HG02884 (cell line): ENCODE data around the gene GALNT2.
A peak's percentile ranks its signal among the peaks of the same experiment; 100 is the strongest.

Source experiments
- ATAC-seq: cut with Tn5 transposase; IDR thresholded peaks from one replicate; pipeline ENCODE4 v1.9.1; 2021; ENCODE audit warnings: mild to moderate bottlenecking, moderate library complexity; ENCODE audit not compliant: unreplicated experiment

GALNT2 gene

DNA sequence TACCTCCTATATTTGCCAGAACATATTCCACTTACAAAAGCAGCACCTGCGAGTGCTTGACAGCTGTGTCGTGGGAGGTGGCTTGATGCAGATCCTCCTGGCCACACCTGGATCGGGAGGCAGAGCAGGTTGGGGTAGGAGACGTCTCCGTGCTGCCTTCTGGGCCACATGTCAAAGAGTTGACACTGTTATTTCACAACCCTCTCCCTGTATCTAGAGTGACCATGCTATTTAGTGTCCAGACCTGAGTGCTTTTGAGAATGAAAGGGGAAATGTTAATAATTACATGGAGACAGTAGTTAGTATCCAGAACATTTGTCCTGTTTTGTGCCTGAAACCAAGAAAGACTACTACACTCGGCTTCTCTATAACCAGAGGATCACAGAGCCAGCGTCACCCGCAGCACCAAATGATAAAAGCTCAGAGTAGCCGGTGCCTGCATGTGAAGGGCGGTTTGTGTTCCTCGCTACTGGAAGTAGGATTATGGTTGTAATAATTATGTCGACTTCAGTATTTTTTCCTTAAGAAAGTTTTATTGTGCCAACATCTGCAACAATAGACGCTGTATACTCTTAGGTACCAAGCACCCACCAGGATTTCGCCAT, 77.1 kb downstream of the GALNT2 start:
- no peak for ATAC-seq

DNA sequence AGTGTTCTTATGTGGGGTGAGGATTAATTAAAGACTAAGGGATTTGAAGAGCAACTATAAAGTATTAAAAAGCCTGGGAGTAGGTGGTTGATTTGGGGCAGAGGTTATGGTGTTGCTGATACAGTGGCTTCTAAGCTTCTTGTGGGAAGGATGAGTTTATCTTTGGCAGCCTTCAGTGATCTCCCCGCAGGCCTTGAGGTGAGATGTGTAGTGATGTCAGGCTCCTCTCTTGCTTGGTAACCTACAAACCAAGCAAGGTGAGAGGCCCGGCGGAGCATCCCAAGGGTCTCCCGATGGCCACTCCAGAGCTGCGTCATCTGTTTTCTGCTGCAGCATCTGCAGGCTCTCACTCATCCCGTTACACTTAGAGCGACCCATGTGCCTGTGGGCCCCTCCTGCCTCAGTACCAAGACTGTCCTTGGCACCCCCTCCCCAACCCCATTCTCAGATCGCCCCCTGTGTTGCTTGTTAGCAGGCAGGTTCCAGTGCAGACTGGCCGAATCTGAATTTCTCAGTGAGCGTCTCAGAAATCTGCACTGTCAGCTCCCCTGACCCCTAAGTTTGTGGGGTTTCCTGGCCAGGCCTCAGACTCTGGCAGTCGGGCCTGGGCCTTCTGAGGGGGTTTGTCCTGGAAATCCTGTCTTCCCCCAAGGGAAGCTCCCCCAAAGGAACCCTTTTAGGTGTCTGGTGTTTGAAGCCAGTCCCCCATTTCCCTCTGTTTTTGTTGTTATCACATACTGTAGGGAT, 77.9 kb downstream of the GALNT2 start:
- ATAC-seq: no peak

DNA sequence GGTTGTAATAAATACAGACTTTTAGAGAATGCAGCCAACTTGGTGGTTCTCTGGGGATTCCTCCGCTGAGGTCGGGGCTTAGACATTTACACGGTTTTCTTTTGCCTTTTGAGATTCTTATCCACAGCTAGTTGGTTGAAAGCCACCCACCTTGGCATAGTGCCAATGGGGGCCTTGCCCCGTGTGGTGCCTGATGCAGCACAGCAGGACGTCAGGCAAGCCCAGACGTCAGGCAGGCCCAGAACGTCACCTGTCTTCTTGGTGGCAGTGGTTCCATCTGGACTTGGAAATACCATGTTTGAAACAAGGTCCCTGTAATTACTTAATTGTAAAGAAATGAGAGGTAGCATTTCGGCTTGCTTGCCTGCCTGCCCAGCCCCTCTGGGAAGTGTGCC, 78.5 kb downstream of the GALNT2 start:
- ATAC-seq: no peak

DNA sequence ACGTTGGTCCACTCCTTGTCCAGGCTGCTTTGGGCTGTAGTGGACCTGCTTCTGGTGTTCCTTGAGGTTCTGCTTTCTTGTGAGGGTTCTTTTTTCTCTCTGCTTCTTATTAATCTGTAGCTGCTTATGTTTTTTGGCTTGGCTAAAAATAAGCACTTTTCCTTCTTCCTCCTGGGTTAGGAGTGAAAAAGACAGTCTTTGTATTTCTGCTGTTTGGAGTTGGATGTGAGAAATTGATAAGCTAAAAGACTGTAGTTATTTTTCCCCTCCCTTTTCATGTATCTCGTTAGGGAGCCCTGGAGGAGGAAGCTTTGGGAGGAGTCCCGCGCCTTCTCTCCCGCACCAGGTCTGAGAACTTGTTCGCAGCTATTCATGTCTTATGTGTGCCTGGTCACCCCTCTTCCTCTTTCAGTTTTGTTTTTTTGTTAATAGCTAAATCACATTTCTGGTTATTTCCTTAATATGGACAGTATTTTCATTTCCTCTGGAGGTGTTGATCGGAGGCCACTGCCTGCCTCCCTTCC, 79.0 kb downstream of the GALNT2 start:
- no peak for ATAC-seq

DNA sequence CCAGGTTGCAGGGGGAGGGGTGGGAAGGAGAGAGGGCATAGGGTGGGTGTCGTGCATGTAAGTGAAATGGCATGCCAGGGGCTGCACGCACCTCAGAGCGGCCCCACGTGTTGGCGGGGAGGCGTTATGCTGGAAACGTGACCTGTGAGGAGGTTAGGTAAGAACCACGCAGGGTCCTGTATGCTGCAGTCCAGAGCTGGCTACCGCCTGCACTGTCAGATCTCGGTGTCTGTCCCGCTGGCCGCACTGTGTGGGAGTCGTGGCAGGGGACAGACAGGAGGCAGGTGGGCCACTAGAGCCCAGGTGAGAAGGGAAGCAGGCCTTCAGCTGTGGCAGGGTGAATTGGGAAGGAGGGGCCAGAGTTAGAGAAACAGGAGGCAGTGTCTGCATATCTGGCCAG, 79.7 kb downstream of the GALNT2 start:
- no peak for ATAC-seq

DNA sequence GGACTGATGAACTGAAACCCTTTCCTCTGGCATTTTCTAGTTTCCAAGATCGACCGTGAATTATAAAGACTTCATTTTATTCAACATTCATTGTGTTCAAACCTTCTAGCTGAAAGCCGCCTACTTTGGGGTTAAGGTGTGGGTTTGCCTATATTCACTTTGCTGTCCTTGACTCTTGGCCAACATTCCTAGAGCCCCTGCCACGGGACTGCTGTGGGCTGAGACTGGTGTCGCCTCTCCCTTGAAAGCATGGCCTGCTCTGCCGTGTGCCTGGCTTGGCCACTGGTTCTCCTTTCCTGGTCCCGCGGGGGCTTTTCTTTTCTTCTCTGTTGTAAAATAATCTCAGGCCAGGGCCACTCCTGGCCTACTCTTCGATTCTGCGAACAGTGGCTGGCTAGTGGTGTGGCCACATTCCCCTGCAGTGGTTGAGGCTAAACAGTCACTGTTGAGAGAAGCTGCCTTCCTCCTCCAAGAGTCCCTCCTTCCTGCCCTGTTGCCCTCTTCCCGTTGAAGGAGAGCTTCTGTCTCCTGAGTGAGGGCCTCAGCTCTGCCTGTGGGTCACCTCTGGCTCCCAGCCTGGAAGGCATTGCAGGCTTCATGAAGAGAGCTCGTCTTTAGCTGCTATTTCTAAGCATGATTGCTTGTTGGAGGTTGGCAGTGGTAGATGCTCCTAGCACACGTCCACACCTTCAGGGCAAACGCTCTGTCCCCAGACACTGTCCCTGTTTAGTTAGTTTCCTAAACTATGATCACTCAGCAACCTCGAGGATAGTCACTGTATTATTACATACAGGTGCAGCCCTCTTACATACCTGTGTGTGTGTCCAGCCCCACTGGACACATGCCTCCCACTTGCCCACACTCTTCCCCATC, 80.5 kb downstream of the GALNT2 start:
- ATAC-seq: no peak

DNA sequence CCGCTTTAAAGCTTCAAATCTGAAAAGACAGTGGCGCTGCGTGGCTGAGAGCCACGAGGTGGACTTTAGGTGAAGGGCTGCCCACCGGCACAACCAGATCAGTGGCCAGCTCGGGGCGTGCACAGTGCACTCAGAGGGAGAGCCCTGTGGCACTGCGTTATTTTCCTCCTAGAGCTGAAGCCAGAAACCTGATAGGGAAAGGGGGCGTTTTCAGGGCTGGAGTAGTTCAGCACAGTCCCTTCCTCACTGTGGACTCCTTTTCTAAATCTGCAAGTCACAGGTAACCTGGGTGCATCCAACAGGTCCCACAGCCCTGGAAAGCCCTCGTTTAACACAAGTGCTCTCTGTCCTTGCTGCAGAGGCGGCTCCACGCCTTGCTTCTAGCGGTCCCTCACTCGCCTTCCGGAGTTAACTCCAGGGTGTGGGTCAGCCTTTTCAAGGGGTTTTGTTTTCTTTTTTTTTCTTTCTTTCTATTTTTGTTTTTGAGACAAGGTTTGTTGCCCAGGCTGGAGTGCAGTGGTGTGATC, 81.2 kb downstream of the GALNT2 start:
- ATAC-seq: no peak

DNA sequence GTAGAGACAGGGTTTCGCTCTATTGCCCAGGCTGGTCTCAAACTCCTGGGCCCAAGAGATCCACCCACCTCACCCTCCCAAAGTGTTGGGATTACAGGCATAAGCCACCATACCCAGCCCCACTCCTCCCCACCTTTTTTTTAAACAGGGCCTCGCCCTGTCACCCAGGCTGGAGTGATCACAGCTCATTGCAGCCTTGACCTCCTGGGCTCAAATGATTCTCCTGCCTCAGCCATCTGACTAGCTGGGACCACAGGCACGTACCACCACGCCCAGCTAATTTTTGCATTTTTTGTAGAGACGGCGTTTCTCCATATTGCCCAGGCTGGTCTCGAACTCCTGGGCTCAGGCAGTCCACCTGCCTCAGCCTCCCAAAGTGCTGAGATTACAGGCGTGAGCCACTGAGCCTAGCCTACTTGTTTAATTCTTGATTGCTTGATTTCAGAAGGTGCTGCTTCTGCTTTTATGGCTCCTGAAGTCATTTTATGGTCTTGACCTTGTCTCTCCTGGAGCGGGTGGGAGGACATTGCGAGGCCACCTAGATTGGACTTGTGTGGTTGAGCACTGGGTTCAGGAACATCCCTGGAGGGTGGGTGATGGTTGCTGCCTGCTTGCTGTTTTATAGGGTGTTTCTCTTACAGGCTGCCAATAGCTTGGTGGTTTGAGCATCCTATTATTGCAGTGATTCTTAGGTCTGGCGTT, 81.9 kb downstream of the GALNT2 start:
- ATAC-seq: no peak

DNA sequence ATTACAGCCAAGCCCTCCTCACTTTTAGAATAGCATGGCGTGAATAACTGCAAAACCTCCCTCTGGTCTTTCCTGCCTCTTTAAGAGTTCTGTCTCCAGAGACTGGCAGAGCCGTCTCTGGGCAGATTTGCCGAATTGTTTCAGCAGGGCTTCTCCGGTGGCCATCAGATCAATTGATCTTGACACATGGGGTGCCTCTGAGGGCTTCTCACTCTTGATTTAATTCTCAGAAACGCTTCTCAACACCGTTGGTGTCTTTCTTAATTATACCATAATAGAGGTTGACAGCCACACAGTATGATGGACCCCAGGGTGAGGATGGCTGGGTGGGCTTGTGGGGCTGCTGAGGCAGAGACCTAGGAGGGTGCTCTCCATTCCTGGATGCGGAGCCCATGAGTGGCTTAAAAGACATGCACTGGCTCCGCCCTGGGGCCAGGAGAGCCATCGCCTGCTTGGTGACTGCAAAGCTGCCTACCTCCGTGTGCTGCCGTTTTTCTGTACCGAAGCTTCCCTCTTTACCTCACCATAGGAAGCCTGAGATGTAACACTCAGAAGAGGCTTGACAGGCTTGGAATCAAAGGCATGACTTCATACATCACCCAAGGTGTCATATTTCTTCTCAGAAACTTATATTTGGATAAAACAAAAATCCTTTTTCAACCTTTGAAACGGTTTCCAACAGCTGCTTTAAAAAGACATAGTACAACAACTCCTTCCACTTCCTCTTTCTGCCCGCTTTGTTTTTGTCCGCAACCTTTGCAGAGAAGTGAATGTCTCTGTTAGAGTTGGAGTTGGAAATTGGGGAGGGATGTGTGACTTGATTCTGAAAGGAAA, 82.9 kb downstream of the GALNT2 start:
- peak; percentile 64 for ATAC-seq

DNA sequence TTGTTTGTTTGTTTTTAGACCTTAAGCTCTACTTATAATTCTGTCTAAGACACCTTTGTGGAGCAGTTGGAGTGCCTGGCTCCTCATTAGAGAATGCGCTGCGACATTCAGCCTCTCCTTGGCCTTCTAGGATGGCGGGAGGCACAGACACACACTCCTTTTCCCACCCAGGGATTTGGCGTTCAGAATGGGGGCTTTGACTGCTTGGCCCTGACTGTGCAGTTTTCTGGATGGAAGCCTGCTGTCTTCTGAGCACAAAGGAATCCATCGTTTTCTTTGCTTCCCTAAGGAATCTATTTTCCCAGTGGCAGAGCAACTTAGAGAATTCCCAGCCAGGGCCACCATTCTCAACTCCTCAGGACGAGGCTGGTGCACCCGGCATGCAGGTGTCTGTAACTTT, 83.6 kb downstream of the GALNT2 start:
- ATAC-seq: no peak

DNA sequence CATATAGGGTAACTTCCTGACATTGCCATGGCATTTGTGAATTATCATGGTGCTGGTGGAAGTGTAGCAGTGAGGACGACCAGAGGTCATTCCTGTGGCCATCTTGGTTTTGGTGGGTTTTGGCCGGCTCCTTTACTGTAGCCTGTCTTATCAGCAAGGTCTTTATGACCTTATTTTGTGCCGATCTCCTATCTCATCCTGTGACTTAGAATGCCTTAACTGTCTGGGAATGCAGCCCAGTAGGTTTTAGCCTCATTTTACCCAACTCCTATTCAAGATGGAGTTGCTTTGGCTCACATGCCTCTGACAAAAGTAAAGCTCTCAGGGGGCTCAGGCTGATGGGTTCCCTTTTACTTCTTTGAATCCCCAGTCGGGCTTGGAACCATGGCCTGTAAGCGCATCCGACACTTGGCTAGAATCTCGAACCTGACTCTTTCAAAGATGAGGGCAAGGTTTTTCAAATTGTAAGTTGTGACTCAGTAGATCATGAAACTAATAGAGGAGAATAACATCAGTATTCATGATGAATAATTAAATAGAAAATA, 85.0 kb downstream of the GALNT2 start:
- ATAC-seq: no peak

DNA sequence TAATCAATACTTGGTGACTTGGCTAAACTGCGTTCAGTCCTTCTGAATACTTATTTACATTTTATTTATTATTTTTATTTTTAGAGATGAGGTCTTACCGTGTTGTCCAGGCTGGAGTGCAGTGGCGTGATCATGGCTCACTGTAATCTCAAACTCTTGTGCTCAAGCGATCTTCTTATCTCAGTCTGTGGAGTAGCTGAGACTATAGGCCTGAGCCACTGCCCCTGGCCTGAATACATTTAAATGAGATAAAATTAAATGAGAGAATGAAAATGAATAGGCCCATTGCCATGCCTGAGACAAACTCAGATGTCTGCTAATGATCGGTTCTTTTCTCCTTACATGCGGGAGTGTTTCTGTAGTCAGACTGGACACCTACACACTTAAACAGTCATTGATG, 86.0 kb downstream of the GALNT2 start:
- no peak for ATAC-seq

DNA sequence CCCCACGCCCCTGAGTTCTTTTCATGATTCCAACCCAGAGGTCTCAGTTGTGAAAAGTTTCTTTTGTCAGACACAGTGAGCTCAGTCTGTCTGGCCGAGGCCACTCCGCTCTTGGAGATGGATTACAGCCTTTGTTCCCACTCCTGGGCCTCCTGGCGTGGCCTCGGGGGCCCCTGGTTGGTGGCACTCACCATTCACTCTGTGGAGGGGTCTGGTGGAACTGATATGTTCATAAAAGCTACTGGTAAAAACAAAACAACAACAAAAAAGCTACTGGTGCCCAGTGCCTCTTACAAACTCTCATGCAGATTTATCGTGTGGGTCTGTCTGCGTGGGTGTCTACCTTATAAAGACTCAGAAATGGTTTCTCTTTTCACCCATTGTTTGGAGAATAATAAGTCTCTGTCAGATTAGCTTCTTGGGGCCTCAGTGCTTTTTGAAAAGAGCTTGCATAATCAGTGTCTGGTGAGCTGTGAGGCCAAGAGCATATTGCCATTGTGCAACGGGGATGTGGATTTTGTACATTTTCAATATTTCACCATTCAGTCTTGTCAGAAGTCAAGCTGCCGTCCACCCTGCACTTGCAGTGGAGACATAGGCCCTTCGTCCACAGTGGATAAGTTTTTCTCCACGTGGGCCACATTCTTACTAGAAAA, 86.7 kb downstream of the GALNT2 start:
- no peak for ATAC-seq

DNA sequence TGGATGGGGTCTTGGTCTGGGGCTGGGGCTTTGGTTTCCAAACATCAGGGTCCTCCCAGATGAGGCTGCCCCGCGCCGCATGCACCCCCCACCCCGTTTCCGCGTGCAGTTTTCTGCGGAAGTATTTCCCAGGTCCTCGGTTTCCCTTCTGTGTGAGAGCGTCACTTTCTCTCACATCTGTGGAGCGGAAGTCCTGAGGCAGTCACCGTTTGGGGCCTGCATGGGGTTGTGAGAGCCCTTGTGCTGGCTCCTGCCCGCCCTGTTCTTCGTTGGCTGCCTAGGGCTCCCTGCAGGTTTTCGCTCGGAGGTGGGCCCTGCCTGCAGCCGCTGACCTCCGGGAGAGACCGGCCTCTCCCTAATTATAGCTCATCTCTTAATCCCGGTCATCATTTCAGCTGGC, 88.0 kb downstream of the GALNT2 start:
- no peak for ATAC-seq

DNA sequence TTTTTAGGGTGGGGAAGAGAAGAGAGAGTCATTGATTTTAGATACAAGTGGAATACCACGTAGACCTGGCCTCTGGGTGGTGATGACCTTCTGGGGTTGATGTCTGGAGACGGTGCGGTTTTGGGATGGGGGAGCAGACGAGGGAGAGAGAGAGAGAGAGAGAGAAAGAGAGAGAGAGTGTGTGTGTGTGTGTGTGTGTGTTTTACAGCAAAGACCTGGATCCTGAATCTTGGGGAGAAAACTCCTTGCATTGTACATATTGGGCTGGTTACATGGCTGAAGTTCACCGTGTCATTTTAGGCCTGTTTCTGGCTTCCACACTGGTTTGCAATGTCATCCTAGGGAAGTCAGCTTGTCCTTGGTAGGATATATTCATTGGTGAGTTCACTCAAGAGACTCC, 89.0 kb downstream of the GALNT2 start:
- ATAC-seq: no peak

DNA sequence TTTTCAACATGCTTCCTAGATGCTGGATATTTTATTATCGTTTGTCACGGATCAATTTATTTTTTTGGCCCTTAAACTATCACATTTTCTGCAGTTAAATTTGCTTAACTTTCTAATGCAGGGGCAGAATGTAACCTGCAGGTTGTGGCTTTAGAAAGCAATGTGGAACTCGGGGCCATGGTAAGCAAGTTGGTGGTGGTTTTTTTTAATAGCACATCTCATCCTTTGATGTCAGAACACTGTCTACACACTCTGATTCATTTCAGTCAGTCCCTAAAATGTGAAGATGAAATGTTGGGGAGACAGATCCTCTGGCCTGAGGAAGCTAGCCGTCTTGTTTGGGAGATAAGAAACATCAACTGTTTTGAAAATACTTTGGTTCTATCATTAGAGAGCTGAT, 89.5 kb downstream of the GALNT2 start:
- no peak for ATAC-seq

DNA sequence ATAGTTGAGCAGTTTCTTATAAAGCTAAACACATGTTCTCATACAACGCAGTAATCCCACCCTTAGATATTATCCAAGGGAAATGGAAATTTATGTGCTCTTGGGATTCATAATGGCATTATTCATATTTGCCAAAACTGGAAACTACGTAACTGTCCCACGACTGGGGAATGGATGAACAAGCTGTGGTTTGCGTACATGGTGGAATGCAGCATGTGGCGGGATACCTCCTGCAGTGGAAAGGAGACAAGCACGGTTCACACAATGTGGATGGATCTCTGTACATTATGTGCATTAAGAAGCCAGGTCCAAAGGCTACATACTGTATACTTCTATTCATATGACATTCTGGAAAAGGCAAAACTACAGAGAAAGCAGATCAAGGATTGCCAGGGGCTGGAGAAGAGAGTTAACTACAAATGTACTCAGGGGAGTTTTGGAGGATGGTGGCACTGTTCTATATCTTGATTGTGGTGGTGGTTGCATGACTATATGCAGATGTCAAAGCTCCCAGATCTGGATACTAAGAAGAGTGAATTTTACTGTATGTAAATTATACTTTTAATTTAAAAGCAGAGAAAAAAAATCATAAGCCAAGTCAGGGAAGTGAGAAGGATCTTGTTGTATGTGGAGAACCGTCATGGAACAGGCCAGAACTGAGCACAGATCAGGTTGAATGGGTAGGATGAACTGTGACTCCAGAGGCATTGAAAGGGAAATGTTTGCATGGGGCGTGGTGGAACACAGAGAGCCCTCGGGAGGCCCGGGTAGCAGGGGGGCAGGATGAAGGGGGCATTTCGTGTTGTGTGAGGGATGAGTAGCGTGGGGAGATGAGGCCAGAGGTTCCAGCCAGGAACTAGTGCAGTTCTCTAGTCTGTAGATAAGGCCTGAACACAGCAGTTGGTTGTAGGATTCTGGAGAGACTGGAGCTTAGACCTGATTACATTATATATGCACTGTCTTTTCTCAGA, 90.7 kb downstream of the GALNT2 start:
- no peak for ATAC-seq
